Right forelimb (tissue), 1 donor: Measurements from ENCODE around the gene NMT1.

ENCODE experiments used
- DNase-seq: peaks from one replicate; pipeline ENCODE4 v3.0.0-alpha.2; 2018

NMT1 gene

GRCh38 chr17:45086391-45086790 lies 25.3 kb downstream of the NMT1 start:
- no peak for DNase-seq

DNA sequence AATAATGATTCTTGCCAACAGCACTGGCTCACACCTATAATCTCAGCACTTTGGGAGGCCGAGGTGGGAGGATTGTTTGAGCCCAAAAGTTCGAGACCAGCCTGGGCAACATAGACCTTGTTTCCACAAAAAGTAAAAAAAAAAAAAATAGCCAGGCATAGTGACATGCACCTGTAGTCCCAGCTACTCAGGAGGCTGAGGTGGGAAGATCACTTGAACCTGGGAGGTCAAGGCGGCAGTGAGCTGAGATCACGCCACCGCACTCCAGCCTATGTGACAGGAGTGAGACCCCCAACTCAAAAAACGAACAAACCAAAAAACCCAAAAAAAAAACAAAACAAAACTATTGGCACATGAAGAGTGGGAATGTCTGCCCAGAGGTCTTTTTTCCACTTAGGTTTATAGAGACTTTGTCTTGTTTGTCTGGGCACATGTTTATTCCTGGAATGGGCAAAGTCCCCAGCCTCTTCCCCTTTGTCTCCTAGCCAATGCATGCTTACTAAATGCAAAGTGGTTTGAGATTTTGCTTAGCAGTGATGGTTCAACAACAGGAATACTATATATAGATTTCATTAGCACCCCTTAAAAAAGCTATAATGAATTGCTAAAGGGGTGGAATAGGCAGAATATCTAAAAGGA lies 25.9 kb downstream of the NMT1 start:
- DNase-seq, result no peak

DNA sequence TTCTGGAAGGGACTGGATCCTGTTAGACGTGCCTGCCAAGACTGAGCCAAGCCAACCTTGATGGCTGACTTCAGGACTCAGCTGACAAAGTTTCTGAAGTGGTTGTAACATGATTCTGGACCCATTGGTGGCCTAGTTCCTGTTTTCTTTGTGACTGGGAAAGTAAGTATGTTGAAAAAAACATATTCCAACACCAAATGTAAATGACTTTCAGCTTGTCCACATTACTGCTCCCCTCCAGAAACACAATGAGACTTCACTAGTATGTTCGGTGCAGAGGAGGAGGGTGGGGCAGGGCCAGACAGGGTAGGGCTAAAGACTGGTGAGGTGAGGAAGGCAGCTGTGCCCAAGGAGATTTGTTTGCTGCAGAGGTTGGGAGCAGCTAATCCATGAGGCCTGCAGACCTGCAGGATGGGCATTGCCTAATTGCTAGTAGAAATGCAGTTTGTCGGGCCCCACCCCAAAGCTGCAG lies 26.4 kb downstream of the NMT1 start:
- no peak for DNase-seq

DNA sequence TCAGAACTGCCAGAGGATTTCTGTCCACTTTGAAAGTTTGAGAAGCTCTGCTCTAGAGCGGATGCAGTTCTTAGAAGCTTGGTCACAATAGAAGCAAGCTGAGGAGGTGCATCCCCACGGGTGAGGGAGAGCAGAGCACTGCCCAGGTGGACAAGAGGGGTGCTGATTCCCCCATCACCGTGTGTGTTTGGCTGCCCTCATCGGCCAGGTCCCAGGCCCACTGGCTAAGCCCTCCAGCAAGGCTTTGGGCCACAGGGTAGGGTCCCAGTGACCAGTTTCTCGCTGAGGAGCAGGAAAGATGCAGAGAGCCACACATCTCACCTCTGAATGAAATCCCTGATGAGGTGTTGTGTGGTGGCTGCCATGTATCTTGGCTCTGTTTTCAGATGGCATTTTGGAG lies 26.9 kb downstream of the NMT1 start:
- DNase-seq, result no peak

GRCh38 chr17:45088741-45089140 lies 27.6 kb downstream of the NMT1 start:
- DNase-seq, result no peak

DNA sequence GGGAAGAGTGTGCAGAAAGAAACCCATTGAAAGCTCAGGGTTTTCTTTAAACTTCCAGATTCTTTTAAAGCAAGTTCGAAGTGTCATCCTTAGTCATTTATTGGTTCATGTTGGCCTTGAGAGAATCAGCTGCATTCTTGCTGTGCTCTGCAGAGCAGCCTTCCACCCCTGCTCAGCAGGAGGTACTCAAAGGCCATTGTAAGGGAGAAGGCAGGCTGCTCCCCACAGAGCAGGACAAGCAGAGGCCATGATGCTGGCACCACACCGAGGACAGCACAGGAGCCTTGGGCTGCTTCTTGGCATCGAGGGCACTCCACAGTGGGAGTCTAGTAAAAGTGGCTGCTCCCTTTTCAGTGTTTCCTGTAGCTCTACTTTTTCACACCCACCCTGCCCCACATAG lies 29.6 kb downstream of the NMT1 start:
- DNase-seq, result no peak

DNA sequence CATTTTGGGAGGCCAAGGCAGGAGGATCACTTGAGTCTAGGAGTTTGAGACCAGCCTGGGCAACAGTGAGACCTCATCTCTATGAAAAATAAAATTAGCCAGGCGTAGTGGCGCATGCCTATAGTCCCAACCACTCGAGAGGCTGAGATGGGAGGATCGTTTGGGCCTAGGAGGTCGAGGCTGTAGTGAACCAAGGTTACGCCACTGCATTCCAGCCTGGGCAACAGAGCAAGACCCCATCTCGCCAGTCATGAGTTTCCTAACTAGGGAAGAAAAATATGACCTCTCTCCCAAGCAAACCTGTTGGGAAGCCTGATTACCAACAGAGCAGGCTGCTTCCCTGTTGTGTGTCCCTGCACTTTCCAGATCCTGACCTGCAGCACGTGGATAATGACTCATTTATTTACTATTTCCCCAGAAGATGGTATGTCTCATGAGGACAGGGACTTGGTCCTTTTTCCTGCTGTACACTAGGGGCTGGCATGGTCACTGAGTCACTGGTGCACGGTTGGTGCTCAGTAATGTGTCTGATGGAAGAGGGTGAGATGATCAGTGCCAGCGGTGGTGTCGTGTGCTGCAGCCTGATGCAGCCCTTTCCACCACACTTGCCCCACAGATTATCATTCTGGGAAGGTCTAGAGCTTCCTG lies 30.8 kb downstream of the NMT1 start:
- no peak for DNase-seq

GRCh38 chr17:45092911-45093430 lies 31.9 kb downstream of the NMT1 start:
- DNase-seq, result no peak

- DNase-seq, result no peak
Observed at GRCh38 chr17:45093444-45094110, 32.5 kb downstream of the NMT1 start.

DNA sequence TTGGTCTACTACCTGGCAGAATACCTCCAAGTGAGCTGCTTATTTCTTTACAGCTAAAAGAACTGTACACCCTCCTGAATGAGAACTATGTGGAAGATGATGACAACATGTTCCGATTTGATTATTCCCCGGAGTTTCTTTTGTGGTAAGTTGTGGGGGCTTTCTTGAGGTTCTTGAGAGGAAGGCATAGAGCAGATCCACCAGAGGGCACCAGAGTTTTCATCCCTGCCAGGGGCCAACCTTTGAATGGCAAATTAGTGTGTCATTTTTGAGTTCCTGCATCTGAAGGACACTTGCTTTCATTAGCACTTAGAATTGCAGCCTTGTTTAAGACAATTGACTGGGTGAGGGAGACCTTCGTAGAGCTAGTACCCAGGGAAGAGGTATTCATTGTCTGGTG lies 35.0 kb downstream of the NMT1 start:
- no peak for DNase-seq

GRCh38 chr17:45096926-45097325 lies 35.8 kb downstream of the NMT1 start:
- no peak for DNase-seq

DNA sequence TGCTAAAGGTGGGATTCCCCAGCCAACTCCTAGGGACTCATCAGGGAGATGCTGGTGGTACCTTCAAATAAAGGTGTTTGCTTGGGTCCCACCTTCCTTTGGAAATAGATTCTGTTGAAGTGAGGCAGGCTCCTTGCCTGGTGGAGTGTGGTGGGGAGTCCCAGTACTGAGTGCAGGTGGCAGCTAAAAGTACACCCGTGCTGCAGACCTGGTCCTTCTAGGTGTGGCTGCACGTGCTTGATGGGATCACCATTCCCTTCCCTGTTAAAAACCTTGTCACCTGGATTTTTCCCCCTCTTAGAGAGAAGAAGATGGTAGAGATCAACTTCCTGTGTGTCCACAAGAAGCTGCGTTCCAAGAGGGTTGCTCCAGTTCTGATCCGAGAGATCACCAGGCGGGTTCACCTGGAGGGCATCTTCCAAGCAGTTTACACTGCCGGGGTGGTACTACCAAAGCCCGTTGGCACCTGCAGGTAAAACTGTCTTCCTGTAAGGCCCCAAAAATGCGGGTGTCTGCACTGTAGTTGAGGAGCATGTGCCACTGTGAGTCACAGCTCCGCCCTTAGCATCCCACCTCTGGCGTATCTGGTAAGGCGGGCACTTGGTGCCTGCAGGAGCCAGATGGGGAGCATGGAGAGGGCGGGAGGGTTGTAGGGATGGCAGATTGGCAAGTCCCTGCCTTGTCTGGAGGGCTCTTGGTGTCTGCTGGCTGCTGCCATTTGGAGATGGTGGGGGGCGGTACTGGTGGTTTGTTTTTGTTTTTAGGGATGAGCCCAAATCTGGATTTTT lies 37.2 kb downstream of the NMT1 start:
- DNase-seq, result no peak

DNA sequence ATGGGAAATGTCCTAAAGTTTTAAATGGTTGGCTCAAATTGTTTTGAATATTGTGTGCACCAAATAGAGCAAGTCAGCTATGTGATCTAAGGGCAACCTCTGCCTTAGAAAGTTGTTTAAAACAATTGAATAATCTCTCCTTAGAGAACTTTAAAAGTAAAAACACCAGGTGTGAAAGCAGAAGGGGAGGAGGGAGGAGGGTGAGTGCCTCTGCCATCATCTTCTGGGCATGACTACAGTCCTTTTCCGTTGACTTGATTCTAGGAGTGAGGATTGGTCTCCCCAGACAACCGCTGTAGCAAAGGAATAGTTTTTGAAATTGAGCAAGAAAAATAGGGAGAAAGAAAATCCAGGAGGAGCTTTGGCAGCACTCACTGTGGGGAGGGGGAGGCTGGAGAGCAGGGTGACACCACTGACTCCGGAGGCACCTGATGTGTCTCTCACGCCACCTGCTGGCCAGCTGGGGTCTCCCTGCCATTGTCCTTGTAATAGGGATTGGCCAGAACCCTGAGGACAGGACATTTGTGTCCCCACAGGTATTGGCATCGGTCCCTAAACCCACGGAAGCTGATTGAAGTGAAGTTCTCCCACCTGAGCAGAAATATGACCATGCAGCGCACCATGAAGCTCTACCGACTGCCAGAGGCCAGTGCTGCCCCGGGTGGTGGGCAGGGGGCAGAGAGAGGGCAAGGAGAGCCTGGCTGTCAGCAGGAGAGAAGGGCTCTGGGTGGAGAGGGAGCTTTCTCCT lies 37.9 kb downstream of the NMT1 start:
- peak; percentile 86 for DNase-seq

DNA sequence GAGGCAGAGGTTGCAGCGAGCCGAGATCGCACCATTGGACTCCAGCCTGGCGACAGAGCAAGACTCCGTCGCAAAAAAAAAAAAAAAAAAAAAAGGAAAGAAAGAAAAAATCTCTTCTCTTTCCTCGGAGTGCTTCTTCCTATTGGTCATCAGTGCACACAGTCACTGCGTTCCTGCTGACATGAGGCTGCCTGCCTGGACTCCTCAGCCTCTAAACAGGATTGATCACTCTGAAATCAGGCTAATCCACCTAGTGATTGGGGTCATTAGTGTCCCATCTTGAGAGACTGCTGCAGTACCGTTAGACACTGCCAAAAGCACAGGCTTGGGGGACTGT lies 40.4 kb downstream of the NMT1 start:
- no peak for DNase-seq

- no peak for DNase-seq
Observed at GRCh38 chr17:45101883-45102811, 41.0 kb downstream of the NMT1 start.

- no peak for DNase-seq
Observed at GRCh38 chr17:45102856-45103255, 41.7 kb downstream of the NMT1 start.

GRCh38 chr17:45103269-45103795 lies 42.2 kb downstream of the NMT1 start:
- DNase-seq, result no peak

DNA sequence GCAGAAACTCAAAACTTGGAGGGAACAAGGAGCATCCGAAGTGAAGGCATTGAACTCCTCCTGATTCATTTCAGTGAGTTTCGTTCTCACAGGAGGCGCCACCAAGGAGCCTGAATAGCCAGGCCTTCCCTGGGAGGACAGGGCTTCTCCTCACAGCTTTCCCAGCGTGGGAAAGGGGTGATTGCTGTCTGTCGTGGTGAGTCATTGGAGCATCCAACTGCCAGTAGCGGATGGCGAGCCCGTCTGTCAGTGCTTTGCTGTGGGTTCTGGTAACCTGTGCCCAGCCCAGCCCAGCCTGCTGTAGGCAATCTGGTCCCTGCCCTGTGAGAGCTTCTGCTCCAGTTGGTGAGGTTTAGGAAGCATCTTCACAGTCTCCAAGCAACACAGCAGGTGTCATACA lies 42.9 kb downstream of the NMT1 start:
- DNase-seq, result no peak

DNA sequence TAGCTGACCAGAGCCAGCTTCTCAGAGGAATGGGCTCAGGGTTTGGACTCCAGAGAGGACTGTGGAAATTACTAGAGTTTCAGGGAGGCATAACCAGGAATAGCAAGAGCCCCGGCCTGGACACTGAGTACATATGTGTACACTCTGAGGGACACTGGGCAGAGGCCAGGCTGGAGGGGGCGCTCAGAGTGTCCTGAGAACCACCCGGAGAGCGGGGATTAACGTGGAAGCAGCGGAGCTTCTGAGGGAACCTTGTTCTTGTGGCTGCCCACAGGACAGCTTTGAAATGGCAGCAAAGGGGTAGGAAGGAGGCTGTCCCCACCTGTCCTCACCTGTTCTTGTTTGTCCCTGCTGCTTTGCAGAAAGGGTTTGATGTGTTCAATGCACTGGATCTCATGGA lies 43.4 kb downstream of the NMT1 start:
- no peak for DNase-seq

GRCh38 chr17:45104907-45105624 lies 43.9 kb downstream of the NMT1 start:
- DNase-seq, result no peak

GRCh38 chr17:45106096-45106495 lies 45.0 kb downstream of the NMT1 start:
- DNase-seq, result no peak
